Measurements from ENCODE around the gene DIDO1. TPM values are rescaled to one million over a fixed set of nuclear protein-coding genes. Genes with fewer than 3 reads are reported as not detected.

The DIDO1 gene
- total RNA-seq, 1 donor from 2014 or later: 53.6 TPM

DNA sequence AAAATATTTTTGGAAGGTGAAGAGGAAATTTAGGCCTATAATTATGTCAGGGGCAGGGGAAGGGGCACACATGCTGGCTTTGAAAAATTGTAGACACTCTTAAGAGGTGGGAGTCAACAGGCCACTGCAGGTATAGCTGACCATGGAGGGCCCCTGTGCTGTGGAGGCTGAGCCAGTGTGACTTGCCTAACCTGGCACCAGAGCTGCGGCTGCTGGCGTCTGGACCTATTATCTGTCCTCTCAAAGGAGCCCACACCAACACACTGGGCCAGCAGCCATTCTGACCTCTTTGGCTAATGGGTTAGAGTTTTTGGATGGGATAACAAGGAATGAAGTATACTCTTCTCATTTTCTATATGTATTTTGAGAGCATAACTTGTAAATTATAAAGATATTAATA lies 16.2 kb upstream of the DIDO1 start:
- H3K36me3 Mint-ChIP-seq (ENCODE audit: unreplicated experiment): peaks cover 30% of the 10 kb centered on the region
- no peak overlapping the region for H3K4me3 Mint-ChIP-seq (ENCODE audit: unreplicated experiment)
- DNase-seq (ENCODE audit: extremely low spot score, unreplicated experiment): no peak
- peaks cover 21% of the 10 kb centered on the region for H3K4me1 Mint-ChIP-seq (ENCODE audit: unreplicated experiment)
- H3K27ac Mint-ChIP-seq (ENCODE audit: unreplicated experiment): no peak overlapping the region
- no peaks in the 10 kb centered on the region for H3K27me3 Mint-ChIP-seq (ENCODE audit: unreplicated experiment)
- no peaks in the 10 kb centered on the region for H3K9me3 Mint-ChIP-seq (ENCODE audit: unreplicated experiment)
- TF ChIP-seq, protein P1, sequence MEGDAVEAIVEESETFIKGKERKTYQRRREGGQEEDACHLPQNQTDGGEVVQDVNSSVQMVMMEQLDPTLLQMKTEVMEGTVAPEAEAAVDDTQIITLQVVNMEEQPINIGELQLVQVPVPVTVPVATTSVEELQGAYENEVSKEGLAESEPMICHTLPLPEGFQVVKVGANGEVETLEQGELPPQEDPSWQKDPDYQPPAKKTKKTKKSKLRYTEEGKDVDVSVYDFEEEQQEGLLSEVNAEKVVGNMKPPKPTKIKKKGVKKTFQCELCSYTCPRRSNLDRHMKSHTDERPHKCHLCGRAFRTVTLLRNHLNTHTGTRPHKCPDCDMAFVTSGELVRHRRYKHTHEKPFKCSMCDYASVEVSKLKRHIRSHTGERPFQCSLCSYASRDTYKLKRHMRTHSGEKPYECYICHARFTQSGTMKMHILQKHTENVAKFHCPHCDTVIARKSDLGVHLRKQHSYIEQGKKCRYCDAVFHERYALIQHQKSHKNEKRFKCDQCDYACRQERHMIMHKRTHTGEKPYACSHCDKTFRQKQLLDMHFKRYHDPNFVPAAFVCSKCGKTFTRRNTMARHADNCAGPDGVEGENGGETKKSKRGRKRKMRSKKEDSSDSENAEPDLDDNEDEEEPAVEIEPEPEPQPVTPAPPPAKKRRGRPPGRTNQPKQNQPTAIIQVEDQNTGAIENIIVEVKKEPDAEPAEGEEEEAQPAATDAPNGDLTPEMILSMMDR (IDR thresholded peaks at IDR 0.05): no peak

DNA sequence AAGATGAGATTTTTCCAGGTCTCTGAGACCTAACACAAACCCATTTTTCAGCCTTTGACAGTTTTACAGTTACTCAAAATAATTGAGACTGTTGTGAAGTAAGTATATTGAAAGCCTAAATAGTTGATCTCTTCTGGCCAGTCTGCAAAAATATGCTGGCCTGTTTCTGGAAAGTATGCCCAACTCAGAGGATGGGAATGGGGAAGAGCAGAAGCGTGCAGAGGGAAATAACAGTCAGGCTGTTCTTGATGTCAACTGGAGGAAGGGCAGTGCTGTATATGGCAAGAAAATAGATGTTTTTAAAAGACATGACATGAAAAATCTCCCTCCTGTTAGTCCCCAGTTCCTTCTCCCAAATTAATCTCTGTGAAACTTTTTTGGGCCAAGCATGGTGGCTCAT lies 15.5 kb upstream of the DIDO1 start:
- TF ChIP-seq, protein P1 (IDR thresholded peaks at IDR 0.05): no peak
- Mint-ChIP-seq H3K27ac (ENCODE audit: unreplicated experiment) (no peak overlapping the region), H3K4me1 (ENCODE audit: unreplicated experiment) (peaks cover 24% of the 10 kb centered on the region), H3K36me3 (ENCODE audit: unreplicated experiment) (peaks cover 24% of the 10 kb centered on the region), H3K27me3 (ENCODE audit: unreplicated experiment) (no peaks in the 10 kb centered on the region), H3K9me3 (ENCODE audit: unreplicated experiment) (no peaks in the 10 kb centered on the region), H3K4me3 (ENCODE audit: unreplicated experiment) (no peak overlapping the region)
- DNase-seq (ENCODE audit: extremely low spot score, unreplicated experiment): no peak

DNA sequence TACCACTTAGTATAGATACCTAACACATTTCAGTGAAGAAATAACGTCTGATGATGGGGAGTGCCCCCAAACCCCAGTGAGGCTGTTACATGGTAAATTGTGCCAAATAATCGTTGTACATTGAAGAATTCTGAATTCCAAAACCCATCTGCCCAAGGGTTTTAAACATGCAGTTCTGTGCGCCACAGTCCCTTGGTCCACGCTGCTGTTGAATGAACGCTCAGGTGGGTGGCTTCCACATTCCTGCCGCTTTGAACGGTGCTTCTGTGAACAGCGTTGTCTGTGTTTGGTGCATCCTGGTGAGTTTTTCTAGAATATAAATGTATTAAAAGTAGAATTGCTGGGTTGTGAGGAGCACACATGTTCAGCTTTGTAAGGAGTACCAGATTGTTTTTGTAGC lies 14.6 kb upstream of the DIDO1 start:
- H3K4me3 Mint-ChIP-seq (ENCODE audit: unreplicated experiment): no peak overlapping the region
- H3K27ac Mint-ChIP-seq (ENCODE audit: unreplicated experiment): no peak overlapping the region
- H3K36me3 Mint-ChIP-seq (ENCODE audit: unreplicated experiment): peaks cover 20% of the 10 kb centered on the region
- peaks cover 27% of the 10 kb centered on the region for H3K4me1 Mint-ChIP-seq (ENCODE audit: unreplicated experiment)
- no peaks in the 10 kb centered on the region for H3K27me3 Mint-ChIP-seq (ENCODE audit: unreplicated experiment)
- TF ChIP-seq, protein P1 (IDR thresholded peaks at IDR 0.05): no peak
- no peak for DNase-seq (ENCODE audit: extremely low spot score, unreplicated experiment)
- H3K9me3 Mint-ChIP-seq (ENCODE audit: unreplicated experiment): no peaks in the 10 kb centered on the region

DNA sequence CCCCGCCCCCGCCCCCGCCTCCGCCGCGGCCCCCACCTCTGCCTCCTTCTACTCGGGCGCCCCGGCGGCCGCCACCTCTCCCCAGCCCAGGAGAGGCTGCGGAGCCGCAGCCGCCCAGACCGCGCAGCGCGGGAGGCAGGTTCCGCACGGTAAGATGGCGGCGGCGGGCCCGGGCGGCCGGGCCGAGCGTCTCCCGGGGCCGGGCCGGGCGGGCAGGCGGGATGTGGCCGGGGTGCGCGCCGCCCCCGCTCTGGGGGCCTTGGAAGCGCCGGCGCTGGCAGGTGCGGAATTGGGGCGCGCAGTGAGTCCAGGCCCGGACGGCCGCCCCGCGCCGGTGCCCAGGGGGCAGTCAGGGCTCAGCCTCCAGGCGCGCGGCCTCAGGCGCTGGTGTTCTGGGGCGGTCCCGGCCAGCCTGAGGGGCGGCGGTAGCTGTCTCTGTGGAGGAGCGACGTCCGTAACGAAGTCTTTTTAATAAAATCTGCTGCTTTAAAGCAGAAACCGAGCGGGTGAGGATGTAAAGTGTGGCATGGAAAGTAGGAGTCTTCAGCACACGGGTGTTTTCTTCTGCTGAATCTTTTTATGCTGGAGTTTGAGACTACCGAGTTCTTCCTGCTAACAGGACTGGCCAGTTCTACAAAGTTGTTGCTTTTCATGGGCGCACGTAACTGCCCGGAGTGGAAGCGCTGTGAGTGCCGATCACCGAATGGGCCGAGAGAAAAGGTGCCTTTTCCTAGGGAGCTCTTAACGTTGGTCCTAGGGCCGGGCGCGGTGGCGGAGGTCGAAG lies 12.0 kb upstream of the DIDO1 start, which contains the start of gene GID8:
Gene GID8 (plus strand): TSS at position 43 of the 784 bp plus-strand sequence. CDS start 3,356 bp downstream, outside the sequence.
- Mint-ChIP-seq H3K36me3 (ENCODE audit: unreplicated experiment) (peaks cover 7% of the 10 kb centered on the region), H3K9me3 (ENCODE audit: unreplicated experiment) (no peaks in the 10 kb centered on the region), H3K4me1 (ENCODE audit: unreplicated experiment) (peaks cover 27% of the 10 kb centered on the region), H3K27me3 (ENCODE audit: unreplicated experiment) (no peaks in the 10 kb centered on the region), H3K27ac (ENCODE audit: unreplicated experiment) (peak within 1 kb of the TSS; percentile 98), H3K4me3 (ENCODE audit: unreplicated experiment) (peak within 1 kb of the TSS; percentile 97)
- DNase-seq (ENCODE audit: extremely low spot score, unreplicated experiment): no peak
- TF ChIP-seq, protein P1 (IDR thresholded peaks at IDR 0.05): no peak

DNA sequence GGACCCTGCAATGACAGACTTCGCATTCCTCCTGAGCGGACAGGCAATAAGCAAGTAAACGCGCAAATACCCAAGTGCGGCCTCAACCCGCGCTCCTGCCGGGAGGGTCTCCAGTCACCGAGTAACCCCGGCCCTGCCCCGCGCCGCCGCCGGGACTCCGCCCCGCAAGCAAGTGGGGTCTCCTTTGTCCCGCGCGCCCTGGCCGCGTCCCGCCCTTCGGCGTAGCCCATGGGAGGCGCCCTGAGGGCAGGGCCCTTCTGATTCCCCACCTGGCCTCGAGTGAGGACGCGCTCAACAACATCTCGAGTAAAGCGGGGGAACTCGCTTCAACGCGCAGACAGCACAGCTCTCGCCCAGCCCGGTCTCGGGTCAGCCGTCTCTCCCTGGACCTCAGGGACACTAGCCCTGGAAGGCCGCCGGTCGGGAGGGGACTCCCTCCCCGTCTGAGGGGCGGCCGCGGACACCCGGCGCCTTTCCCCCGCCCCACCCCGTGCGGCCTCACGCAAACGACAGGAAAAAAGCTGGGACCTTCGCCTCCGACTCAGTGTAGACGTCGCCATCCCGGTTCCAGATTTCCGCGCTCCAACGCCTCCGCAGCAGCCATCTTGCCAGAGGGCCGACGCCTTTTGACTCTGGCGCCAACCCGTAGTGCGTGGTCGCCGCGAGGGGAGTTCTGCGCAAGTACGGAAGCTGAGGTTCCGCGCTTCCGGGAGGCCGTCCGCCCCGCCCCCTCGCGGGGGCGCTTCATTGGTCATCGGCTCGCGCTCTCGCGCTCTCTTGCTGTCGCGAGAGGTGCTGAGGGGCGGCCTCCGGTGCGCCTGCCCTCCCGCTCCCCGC lies 11.2 kb upstream of the DIDO1 start:
- no peaks in the 10 kb centered on the region for H3K27me3 Mint-ChIP-seq (ENCODE audit: unreplicated experiment)
- H3K4me3 Mint-ChIP-seq (ENCODE audit: unreplicated experiment): no peak overlapping the region
- H3K36me3 Mint-ChIP-seq (ENCODE audit: unreplicated experiment): peaks cover 7% of the 10 kb centered on the region
- TF ChIP-seq, protein P1 (IDR thresholded peaks at IDR 0.05): no peak
- H3K27ac Mint-ChIP-seq (ENCODE audit: unreplicated experiment): peak overlapping the region; percentile 96
- no peaks in the 10 kb centered on the region for H3K9me3 Mint-ChIP-seq (ENCODE audit: unreplicated experiment)
- peaks cover 27% of the 10 kb centered on the region for H3K4me1 Mint-ChIP-seq (ENCODE audit: unreplicated experiment)
- DNase-seq (ENCODE audit: extremely low spot score, unreplicated experiment): peak; percentile 99

Measured in osteocyte (in vitro differentiated cells).